Tibial nerve (tissue), 4 donors: Measurements from ENCODE around the gene NKD1.

Experiments
- CTCF ChIP-seq, 5 experiments: fragments of 200-600 bp in 3 of 5; fragments of 450-650 bp in 2 of 5; sonication (generic) in 3 of 5; IDR thresholded peaks; one replicate each; pipeline ENCODE4 v1.5.1; 2016 to 2019; ENCODE audit warnings: antibody characterized with exemption in 5 of 5, mild to moderate bottlenecking in 3 of 5, moderate library complexity in 2 of 5
- EP300 ChIP-seq, 2 donors: sonication (generic); formaldehyde crosslinking; IDR thresholded peaks; one replicate each; pipeline ENCODE4 v1.6.1; 2017; ENCODE audit warnings: antibody characterized with exemption in 2 of 2, mild to moderate bottlenecking in 1 of 2
- POLR2A ChIP-seq, 2 donors: fragments of 450-650 bp; IDR thresholded peaks; one replicate each; pipeline ENCODE4 v1.6.1; 2017; ENCODE audit warnings: antibody characterized with exemption in 2 of 2, mild to moderate bottlenecking in 2 of 2, moderate library complexity in 2 of 2

DNA sequence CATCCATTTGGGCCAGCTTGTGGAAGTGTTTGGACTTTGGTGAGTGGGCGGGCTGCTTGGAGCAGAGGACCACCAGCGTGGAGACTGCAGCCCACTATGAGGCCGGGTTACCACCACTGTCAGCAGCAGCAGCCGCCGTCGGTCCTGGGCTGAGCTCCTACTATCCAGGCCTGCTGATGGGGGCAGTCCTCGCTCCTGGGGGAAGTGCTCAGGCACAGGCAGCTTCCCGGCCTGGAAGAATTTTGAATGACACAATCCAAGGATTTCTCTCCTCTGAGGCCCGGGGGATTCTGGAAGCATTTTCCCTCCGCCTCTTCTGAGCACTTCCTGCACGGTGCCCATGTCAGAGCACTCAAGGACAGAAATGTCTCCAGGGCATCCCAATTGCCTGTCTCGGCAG lies 139.9 kb downstream of the NKD1 start:
- TF ChIP-seq CTCF (IDR thresholded peaks at IDR 0.05): no peak
- no peak for TF ChIP-seq POLR2A (IDR thresholded peaks at IDR 0.05)
- TF ChIP-seq EP300 (IDR thresholded peaks at IDR 0.05): no peak
